Activated CD4-positive, alpha-beta T cell treated with anti-CD3 and anti-CD28 coated beads for 4 hours (primary cell): ENCODE measurements around the gene SIL1.
"Not testable (repeated sequence)": the region's sequence is repeated elsewhere in the genome, so short reads cannot be mapped to it uniquely, and the experiment has no call there.

Experiments
- DNase-seq, 2 donors: peaks; one replicate each; pipeline ENCODE4 v3.0.0-alpha.2; 2020

SIL1 gene

DNA sequence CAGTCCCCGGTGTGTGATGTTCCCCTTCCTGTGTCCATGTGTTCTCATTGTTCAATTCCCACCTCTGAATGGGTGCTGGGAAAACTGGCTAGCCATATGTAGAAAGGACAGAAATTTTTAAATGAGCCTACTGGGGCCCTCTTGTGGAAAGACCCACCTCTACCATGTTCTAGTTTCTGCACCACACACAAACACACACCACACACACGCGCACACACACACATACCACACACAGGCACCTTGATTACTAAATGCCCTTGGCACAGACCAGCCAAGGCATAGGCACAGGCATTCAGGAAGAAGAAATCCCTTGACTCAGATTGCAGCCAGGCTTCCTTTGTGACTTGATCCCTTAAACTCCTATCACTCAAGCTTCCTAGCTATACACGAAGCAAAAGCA is 60.5 kb downstream of the SIL1 start:
- no peak for DNase-seq

DNA sequence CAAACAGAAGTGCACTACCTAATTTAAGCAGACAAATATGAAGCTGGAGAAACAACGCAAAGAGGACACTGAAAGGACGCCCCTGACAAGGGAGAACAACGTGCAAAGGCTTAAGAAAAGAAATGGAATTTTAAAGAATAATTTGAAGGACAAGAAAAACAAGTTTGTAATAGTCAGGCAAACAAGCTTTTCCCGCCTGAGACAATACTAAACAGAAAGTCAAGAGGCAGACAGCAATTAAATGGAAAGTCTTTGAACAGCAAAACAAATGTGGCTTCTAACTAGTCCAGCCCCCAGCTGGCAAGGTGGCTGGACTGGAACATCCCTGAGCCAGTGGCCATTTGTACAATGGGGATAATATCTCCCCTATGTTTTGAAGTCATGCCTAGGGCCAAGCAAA is 63.3 kb downstream of the SIL1 start:
- no peak for DNase-seq

DNA sequence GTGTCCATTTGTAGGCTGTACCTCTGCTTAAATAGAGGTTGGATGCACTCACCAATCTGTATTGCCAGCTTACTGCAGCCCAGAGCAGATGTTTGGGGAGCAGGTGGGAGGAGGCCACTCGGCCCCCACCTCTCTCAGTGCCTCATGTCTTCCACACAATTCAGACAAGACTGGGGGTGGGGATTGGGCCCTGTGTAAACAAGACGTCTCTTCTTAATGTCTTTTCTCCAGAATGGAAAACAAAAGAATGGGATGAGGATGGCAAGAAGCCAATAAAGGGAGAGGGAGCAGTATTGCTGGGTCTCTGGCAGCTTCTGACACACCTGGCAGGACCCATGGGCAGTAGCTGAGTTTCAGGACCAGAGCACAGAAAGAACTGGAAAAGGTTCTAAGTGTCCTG is 64.9 kb downstream of the SIL1 start:
- no peak for DNase-seq

DNA sequence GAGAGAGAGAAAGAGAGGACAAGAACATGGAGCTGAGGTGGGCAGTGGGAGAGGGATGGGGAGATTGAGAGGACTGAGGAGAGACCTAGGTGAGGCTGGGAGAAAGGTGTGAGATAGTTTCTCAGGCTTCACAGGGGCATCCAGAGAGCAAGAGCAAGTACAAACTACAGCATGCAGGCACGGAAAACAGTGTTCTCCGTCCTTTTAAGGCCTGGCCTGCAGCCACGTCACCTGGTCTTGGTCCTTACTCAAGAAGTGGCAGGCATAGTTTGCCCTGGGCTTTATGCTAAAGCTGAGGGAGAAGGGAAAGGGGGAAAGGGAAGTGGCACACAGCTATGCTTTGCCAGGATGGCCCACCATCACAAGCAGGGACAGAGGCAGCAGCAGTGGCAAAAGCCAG is 65.7 kb downstream of the SIL1 start:
- DNase-seq = no peak

DNA sequence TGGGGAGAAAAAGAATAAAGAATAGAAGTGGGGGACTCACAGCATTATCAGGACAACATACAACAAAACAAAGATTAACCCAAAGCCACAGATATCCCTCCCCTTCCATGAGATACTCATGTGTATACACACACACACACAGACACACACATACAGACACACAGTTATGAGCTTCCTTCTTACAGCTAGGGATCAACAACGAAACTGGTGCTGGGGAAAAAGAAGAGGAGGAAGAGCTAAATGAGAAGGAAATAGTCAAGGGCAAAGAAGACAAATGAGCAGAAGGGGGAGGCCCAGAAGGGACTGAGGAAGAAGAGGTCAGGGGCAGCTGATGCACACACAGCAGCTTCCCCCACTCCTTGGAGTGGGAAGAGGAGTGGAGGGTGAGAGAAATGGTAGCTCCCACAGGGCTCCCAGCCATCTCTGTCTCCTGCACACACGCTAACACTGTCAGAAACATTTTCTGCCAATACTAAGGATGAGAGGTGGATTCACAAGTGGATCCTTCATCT is 66.2 kb downstream of the SIL1 start:
- DNase-seq = no peak

DNA sequence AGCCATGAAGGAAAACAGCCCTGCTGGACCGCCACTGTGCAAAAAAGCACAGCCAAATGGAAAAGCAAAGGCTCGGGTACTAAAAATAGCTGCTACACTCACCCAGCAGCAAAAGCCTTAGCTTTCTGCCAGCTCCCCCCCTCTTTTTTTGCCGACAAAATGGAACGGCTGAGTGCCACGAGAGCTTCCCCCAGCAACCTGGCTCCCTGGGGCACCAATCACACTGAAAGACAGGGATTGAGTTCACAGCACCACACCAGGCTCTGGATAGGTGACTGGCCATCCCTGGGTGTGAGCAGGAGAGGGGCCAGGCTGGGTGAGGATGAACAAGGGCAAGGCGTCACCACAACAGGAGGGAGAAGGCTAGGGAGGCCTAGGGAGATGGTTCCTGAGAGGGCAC is 66.7 kb downstream of the SIL1 start:
- no peak for DNase-seq

DNA sequence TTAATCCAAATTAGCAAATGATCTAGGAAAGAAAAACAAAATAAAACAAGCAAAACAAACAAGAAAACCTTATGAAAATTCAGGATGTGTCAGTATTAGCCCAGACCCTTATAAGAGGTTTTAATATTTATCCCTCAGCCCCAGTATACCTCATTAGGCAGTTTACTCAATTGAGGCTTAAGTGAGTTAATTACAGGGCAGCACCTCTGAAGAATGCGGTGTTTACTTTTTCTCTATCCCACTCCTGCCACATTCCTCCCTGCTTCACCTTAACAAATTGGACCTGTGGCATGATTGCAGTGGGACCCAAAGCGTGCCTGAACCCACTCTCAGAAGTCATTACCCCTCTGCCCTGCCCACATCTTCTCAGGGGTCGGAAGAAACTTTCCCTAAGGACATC is 67.1 kb downstream of the SIL1 start:
- no peak for DNase-seq

DNA sequence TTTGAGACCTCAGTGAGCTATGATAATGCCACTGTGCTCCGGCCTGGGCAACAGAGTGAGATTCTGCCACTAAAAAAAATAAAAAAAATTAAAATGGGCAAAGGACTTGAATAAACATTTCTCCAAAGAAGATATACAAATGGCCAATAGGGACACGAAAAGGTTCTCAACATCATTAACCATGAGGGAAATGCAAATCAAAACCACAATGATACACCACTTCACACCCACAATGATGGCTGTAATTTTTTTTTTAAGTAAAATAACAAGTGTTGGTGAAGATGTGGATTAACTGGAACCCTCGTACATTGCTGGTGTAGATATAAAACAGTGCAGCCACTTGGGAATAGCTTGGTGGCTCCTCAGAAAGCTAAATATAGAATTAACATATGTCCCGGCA is 68.0 kb downstream of the SIL1 start:
- no peak for DNase-seq

DNA sequence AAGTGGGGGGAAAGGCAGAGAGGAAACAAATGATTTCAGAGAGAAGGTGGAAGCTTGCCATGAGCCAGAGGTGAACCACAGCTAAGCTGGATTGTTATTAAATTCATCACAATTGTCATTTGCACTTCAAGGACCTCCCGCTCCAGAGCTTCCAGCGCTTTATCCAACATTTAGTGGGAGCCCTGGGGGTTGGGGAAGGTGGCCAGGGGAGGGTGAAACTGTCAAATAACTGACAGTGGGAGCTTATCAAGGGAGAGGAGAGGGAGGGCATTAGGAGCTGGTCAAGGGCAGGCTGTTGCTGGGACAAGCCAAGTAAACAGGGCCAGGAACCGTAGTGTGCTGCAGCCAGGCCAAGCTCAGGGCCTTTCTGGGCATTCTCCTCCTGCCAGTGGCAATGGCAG is 71.5 kb downstream of the SIL1 start:
- no peak for DNase-seq

DNA sequence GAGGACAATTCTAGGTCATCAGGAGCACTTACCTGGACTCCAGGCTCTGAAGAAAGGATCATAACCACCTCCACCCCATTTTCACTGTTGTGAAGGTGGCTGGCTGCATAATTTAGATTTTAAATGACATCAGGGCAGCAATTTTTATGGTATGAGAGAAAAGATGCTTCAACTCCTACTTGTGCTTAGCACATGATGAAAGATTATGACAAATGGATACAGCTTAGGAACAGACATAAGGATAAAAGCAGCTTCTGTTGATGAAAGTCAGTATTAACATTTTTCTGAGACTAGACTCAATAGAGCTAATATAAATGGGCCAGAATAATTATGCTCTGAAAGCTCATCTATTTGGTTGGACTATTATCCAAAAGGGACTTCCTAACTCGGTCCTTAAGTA is 72.2 kb downstream of the SIL1 start:
- no peak for DNase-seq

DNA sequence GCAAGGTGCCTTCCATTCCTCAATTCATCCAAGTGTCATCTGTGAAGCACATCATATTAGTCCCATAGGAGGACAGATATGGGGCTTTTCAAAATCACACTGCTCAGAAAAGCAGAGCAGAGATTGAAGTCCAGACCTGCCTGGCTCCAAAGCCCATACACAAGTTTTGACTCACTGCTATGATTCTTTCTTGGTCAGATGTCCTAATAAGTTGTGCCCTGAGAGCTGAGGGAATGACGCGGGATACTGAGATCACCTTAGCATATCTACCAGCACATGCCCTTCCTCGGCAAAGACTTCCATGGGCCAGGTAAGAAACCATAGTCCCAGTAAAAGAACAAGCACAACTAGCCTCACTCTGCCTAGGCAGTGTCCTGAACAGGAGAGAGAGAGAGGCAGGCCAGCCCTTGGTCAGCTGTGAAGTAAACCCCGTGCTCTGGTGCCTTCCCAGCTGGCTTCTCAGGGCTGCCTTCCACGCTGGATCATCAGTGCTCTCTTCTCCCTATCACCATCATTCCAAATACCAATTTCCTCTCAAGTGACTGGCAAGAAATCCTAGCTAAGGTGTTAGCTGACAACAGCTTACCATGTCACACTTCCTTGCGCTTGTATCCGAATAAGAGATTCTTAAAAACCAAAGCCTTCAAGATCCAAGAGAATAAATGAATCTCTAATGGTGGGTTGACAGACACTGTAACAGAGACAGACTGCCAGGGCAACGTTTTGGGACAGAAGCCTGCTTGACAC is 73.2 kb downstream of the SIL1 start:
- no peak for DNase-seq

DNA sequence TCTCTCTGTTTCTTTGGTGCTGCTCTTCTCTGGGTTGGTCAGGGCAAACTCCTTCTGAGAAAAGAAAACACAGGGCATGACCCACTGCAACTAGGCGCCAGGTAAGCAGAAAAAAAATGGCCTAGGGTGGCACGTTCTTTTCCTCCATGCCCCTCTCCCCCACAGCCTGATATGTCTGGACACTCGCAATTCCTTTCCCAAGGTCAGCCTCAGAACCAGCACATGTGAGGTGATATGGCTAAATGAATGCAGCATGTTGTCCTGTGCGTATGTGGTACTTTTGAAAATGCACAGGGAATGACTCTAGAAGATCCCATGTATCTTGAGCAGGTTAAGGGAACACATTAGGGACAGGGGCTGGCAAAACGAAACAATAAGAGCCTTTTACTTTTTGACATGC is 77.0 kb downstream of the SIL1 start:
- DNase-seq = no peak

DNA sequence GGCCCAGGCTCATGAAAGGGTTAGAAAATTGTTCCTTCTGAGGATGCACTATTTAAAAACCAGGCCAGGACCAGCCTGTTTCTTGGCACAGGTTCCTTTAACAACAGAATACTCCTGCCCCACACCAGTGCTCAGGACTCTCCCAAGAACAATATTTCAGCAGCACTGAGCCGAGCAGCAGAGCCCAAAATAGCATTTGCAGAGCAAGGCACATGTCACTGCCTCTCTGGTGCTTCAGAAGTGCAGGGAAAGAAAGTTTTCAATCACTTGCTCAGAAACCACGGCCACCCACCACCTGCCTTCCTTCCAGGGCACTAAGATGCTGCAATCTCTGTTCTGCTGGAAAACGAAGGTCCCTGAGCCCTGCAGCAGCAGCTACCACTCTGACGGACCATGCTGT is 77.6 kb downstream of the SIL1 start:
- DNase-seq = no peak

DNA sequence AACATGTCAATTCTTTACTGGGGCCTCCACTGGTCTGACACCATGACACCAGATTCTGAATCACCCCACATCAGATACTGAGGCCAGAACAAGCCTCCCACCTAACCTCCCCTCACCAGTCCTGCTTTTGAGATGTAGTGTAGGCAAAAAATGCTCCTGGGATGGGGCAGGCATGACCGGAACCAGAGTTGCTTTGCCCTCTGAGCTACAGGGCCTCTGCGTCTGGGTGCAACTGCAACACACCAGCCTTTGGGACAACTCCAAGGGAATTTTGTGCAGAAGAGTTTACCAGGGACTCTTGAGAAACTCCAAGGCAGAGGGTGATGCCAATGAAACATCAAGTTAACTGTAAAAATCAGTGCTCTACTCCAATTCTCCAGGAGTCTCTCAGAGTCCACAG is 79.4 kb downstream of the SIL1 start:
- DNase-seq = no peak

DNA sequence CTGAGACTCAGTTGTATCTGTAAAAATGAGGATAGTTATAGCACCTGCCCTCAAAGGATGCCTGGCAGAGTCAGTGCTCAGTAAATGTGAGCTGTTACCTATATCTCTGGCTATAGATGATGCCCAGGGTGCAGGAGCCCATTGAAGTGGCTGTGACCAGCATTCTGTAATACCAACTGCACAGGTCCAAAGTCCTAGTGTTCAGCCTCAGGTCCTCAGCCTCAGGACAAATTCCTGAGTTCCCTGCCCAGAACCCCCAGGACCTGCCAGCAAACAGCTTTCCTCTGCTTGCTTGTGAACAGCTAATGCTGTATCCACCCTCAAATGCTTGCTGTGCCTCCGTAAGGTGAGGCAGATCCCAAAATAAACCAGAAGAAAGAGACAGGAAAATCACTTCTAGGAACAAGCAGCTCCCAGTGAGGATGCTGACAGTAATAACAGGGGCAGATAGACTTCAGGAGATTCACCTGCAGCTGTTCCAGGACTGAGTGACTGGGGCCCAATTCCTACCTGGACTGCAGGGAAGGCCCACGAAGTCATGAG is 80.8 kb downstream of the SIL1 start:
- DNase-seq = no peak

DNA sequence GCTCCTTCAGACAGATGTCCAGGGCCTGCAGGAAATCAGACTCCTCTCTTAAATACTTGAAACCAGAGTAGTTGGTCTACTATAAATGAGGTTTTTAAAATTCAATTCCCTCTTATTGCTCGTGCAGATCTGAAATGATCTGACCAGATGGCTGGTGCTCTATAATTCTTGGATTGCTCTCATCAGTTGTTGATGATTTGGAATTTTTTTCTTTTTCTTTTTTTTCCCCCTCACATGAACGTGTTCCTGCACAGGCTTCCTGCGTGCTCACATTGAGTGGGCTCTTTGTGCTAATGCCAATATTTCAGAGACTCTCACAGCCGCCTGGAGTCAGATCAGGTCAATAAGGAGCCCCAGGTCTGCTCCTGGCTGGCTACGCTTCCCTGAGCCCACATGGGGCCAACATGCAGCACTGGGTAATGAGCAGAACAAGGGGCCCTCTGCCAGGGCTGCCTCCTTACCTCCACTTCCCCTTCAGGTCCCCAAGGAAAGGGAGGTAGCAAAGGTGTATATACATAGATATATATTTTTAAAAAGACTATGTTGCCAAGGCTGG is 82.0 kb downstream of the SIL1 start:
- DNase-seq = no peak

DNA sequence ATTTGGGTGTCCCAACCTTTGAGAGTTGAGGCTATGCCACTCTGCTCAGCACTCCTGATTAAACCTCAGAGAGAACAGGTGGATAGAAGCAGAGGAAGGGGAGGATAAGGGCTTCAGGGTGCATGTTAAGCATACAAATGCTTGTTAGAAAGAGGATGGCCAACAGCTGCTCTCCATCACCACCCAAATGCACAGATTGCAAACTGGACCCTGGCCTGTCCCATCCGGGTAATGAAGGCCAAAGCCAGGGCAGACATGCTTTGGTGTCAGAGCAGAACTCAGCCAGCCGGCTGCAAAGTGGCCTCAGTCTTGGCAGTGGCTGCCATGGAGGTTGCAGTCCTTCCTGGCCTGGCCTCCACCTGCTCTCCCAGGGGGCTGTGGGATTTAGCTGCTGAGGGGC is 84.3 kb downstream of the SIL1 start:
- DNase-seq = no peak

DNA sequence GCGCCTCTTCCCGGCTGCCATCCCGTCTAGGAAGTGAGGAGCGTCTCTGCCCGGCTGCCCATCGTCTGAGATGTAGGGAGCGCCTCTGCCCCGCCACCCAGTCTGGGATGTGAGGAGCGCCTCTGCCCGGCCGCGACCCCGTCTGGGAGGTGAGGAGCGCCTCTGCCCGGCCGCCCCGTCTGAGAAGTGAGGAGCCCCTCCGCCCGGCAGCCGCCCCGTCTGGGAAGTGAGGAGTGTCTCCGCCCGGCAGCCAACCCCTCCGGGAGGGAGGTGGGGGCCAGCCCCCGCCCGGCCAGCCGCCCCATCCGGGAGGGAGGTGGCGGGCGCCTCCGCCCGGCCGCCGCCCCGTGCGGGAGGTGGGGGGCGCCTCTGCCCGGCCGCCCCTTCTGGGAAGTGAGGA is 85.8 kb downstream of the SIL1 start:
- not testable (repeated sequence) for DNase-seq

DNA sequence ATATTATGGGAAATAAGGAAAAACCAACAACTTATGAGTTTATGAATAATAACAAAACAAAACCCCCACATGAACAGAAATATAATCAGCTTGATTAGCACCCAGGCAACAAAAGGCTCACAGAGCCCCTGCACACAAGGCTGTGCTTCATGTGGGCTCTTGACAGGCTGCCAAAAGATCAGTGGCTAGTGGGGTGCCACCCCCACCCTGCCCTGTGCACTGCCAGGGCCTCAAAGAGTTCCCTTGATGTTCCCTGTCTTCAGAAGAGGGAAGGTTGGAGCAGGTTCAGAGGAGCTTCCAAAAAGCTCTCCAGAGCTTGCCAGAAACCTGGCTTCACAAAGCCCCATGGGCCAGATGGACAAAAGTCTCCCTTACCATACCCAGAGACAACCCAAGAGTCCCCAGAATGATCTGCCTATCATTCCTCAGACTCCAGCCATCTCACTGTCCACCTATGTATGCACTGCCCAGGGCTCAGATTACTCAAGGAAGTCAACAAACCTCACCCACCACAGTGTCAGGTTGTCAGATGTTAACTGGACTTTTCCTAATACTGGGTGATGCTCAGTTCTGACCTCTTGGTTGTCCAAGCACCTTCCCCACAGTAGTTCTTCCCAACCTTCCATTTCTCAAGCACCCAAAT is 87.5 kb downstream of the SIL1 start:
- DNase-seq = no peak

DNA sequence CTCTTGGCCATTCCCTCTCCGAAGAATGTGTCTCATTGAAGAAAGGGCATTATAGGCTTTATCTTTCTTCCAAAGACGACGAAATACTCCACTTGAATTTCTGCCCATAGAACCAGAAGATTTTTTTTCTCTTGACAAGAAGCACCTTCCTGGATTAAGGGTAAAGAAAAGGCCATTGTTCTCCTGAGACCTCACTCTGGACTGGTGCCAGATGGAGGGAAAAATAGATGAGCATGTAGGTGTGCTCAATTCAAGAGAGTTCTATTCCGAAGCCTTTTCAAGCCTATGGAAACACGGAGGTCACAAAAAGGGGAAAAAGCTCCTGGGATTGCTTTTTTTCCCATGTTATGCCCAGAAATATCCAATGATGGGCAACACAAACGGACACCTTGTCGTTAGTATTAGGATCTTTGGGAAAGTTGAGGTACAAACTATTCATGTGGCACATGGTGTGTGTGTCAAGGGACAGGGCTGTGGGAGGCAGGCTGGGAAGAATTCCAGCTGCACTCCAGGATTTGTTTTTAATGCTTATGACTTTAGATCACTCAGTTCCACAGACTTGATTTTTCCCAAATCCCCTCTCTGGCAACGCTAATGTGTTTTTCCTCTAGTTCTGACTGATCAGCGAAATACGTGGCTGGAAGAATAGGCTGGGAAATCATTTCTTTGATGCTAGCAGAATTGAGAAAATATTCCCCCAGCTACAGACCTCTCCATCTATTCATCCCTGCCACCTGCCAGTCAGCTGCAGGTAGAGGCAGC is 89.9 kb downstream of the SIL1 start:
- no peak for DNase-seq

DNA sequence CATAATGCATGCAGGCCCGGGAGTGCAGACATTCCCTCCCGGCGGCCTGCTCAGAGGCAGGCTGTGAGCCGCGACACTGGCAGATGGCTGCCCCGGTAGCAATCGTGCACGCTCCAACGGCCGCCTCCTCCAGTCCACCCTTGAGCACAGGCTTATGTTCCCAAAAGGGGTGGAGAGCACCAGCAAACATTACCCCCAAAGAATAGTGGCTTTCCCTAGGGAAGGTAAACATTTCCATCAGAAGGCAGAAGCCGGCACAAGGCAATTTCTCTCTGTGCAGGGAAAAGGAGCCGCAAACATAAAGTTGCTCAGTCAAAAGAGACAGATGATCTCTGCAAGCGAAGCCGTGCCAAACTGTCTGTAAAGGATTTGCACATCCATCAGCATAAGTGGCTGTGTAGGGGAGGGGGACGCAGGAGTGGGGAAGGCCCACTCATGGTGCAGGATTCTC is 92.5 kb downstream of the SIL1 start:
- no peak for DNase-seq

DNA sequence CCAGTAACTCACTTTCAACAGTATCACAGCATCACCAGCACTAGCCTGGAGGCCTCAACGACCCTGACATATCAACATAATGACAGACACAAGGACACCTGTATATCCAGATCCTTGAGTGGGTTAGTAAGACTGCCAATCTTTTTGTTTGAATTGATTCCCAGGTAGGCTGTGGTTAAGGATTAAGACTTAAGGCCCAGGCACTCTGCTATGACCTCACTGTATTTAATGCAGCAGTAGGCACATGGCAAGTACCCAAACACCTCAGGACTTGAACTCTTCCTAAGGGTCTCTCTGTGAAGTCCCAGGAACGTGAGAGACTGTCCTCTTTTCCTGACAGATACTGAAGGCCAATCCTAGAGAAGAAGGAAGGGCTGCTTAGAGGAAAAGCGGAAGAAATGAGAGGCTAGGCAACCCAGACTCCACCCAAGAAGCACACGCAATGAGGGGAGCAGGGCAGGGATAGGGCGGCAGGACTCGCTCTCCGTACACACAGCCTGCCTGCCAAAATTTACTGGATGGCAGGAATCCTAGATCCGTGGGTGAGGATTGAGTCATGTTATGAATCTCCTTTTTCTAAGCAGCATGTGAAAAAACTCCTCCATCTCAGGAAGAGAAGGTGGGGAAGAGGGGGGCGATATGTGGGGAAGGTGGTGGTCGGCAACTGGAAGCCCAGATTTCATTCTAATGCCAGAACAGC is 93.4 kb downstream of the SIL1 start:
- DNase-seq = no peak

DNA sequence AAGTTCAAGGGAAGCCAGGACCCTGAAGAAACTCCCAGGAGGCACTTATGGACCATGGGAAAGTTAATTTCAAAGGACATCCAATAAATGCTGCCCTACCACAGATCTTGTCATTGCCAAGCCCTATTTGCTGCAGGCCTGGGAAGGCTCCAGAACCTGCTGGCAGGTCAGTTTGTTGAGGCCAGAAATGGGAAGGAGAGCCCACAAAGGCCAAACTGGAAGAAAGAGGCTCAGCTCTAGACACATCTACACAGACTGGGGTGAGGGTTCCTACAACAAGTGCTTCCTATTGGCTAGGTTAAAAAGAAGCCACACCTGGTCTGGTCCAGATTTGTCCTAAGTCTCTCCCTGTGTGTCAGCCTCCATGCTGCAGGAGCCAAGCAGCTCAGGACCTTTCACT is 94.4 kb downstream of the SIL1 start:
- no peak for DNase-seq
